NCI-H1436 treated with DMSO at 0.1 percent for 48 hours (cell line): ENCODE data around the gene MAP3K5.
A peak's percentile ranks its signal among the peaks of the same experiment; 100 is the strongest.

Source experiments
- DNase-seq: peaks from one replicate; lab custom pipeline; 2025; lab: John Stamatoyannopoulos, UW

The MAP3K5 gene

GRCh38 chr6:136683209-136683941 is 108.9 kb downstream of the MAP3K5 start:
- no peak for DNase-seq

- no peak for DNase-seq
Observed at GRCh38 chr6:136682292-136682691, 110.0 kb downstream of the MAP3K5 start.

GRCh38 chr6:136677822-136678221 is 114.5 kb downstream of the MAP3K5 start:
- no peak for DNase-seq

GRCh38 chr6:136677344-136677743 is 114.9 kb downstream of the MAP3K5 start:
- DNase-seq: no peak

GRCh38 chr6:136676075-136676474 is 116.2 kb downstream of the MAP3K5 start:
- no peak for DNase-seq

- DNase-seq: no peak
Observed at GRCh38 chr6:136673571-136673970, 118.7 kb downstream of the MAP3K5 start.

- no peak for DNase-seq
Observed at GRCh38 chr6:136672144-136672543, 120.1 kb downstream of the MAP3K5 start.

GRCh38 chr6:136669299-136669699 is 123.0 kb downstream of the MAP3K5 start:
- no peak for DNase-seq

- DNase-seq: no peak
Observed at GRCh38 chr6:136668571-136668970, 123.7 kb downstream of the MAP3K5 start.

GRCh38 chr6:136666041-136666440 is 126.2 kb downstream of the MAP3K5 start:
- DNase-seq: no peak

GRCh38 chr6:136662347-136663237 is 129.7 kb downstream of the MAP3K5 start:
- DNase-seq: no peak

- DNase-seq: no peak
Observed at GRCh38 chr6:136660727-136661126, 131.6 kb downstream of the MAP3K5 start.

GRCh38 chr6:136659991-136660499 is 132.2 kb downstream of the MAP3K5 start:
- DNase-seq: no peak

- no peak for DNase-seq
Observed at GRCh38 chr6:136658711-136659110, 133.6 kb downstream of the MAP3K5 start.

- DNase-seq: no peak
Observed at GRCh38 chr6:136657666-136658065, 134.6 kb downstream of the MAP3K5 start.

- DNase-seq: no peak
Observed at GRCh38 chr6:136656121-136656520, 136.2 kb downstream of the MAP3K5 start.

- DNase-seq: peak; percentile 75
Observed at GRCh38 chr6:136655239-136656014, 136.8 kb downstream of the MAP3K5 start.

GRCh38 chr6:136654086-136654485 is 138.2 kb downstream of the MAP3K5 start:
- DNase-seq: no peak

- no peak for DNase-seq
Observed at GRCh38 chr6:136652656-136653055, 139.6 kb downstream of the MAP3K5 start.

GRCh38 chr6:136651982-136652381 is 140.3 kb downstream of the MAP3K5 start:
- DNase-seq: no peak

GRCh38 chr6:136647363-136647852 is 144.9 kb downstream of the MAP3K5 start:
- DNase-seq: no peak

- DNase-seq: no peak
Observed at GRCh38 chr6:136646377-136646776, 145.9 kb downstream of the MAP3K5 start.
